Endothelial cell of umbilical vein (primary cell): ENCODE results near the gene PARP1. TPM values are rescaled to one million over a fixed set of nuclear protein-coding genes. Genes with fewer than 3 reads are reported as not detected.

Experiments
- BruUV-seq: library from RNA; stranded (reverse); fragments of 400-500 nt; replicated peaks from 2 replicates; lab custom pipeline; 2021; lab: Mats Ljungman, UMichigan
- CTCF ChIA-PET: fragments of 300-600, 350-600 bp; sonication (Branson Sonifier 250); formaldehyde crosslinking; loops from one replicate; lab custom pipeline; 2021; ENCODE audit warnings: antibody characterized with exemption, inconsistent platforms; lab: Charles Lee
- POLR2A ChIA-PET: fragments of 300-600, 350-600 bp; sonication (Branson Sonifier 250); formaldehyde crosslinking; loops from one replicate; lab custom pipeline; 2021; ENCODE audit warnings: antibody characterized with exemption, inconsistent platforms; lab: Charles Lee
- DNase-seq: peaks from one replicate; pipeline ENCODE4 v3.0.0-alpha.2; 2011; ENCODE audit warnings: low read depth, low spot score
- FAIRE-seq: peaks from 2 replicates; lab custom pipeline; 2011; peaks lifted over from hg19 to GRCh38; lab: Jason Lieb, UNC
- H2AFZ ChIP-seq: 2 replicates; pipeline ENCODE4 v1.6.0; 2012; ENCODE audit warnings: low read depth, low read length, control low read depth, inconsistent platforms
- H3K27ac ChIP-seq: 2 replicates; pipeline ENCODE4 v1.5.1; 2011; ENCODE audit warnings: low read depth, mild to moderate bottlenecking, control low read depth, low read length, moderate library complexity; ENCODE audit not compliant: insufficient read depth
- H3K27me3 ChIP-seq, 2 experiments: 2 replicates each; pipeline versions ENCODE4 v1.6.0 to v1.6.1; 2011; ENCODE audit warnings: low read length in 2 of 2, mixed read lengths in 1 of 2; ENCODE audit not compliant: control insufficient read depth in 2 of 2, insufficient read depth in 2 of 2
- H3K36me3 ChIP-seq, 2 experiments: 2 replicates in 1 of 2; 3 replicates in 1 of 2; pipeline ENCODE4 v1.5.1; 2011; ENCODE audit warnings: low read length in 2 of 2, mild to moderate bottlenecking in 1 of 2, moderate library complexity in 1 of 2; ENCODE audit not compliant: control insufficient read depth in 2 of 2, insufficient read depth in 2 of 2; ENCODE audit errors: extremely low read depth in 1 of 2
- H3K4me1 ChIP-seq: 3 replicates; pipeline ENCODE4 v1.5.1; 2011; ENCODE audit warnings: mild to moderate bottlenecking, low read length; ENCODE audit not compliant: control insufficient read depth, insufficient read depth; ENCODE audit errors: extremely low read depth
- H3K4me2 ChIP-seq: 2 replicates; pipeline ENCODE4 v1.6.1; 2011; ENCODE audit warnings: low read length, control low read depth, mixed read lengths; ENCODE audit not compliant: insufficient read depth
- H3K4me3 ChIP-seq, 3 experiments: fragments of 200-600 bp in 1 of 3; sonication (generic), shearing (Covaris generic) in 1 of 3; replicated peaks in 1 of 3; 2 replicates each; pipeline ENCODE4 v1.5.1; 2011 to 2016; ENCODE audit warnings: control low read depth in 3 of 3, low read length in 3 of 3, mild to moderate bottlenecking in 2 of 3, inconsistent platforms in 1 of 3, low read depth in 1 of 3, moderate library complexity in 1 of 3; ENCODE audit not compliant: insufficient read depth in 1 of 3
- H3K79me2 ChIP-seq: 2 replicates; pipeline ENCODE4 v1.6.0; 2012; ENCODE audit warnings: low read length, inconsistent platforms; ENCODE audit not compliant: control insufficient read depth, insufficient read depth
- H3K9ac ChIP-seq: replicated peaks from 2 replicates; pipeline ENCODE3; 2011; ENCODE audit warnings: low read length, control low read depth; ENCODE audit not compliant: insufficient read depth; ENCODE audit errors: extremely low read depth
- H3K9me1 ChIP-seq: replicated peaks from 3 replicates; pipeline ENCODE4 v1.6.0; 2011; ENCODE audit warnings: mild to moderate bottlenecking, low read length; ENCODE audit not compliant: control insufficient read depth, insufficient read depth; ENCODE audit errors: extremely low read depth
- H3K9me3 ChIP-seq: replicated peaks from 2 replicates; pipeline ENCODE4 v1.5.1; 2012; ENCODE audit warnings: low read length, inconsistent platforms; ENCODE audit not compliant: control insufficient read depth, insufficient read depth
- H4K20me1 ChIP-seq: replicated peaks from 2 replicates; pipeline ENCODE3; 2011; ENCODE audit warnings: mild to moderate bottlenecking, low read length; ENCODE audit not compliant: control insufficient read depth, insufficient read depth; ENCODE audit errors: extremely low read depth
- EZH2 ChIP-seq: IDR thresholded peaks from 2 replicates; pipeline ENCODE4 v1.6.1; 2012; ENCODE audit warnings: borderline replicate concordance, low read depth, mild to moderate bottlenecking, moderate library complexity, low read length, inconsistent platforms; ENCODE audit not compliant: severe bottlenecking
- FOS ChIP-seq: IDR thresholded peaks from 2 replicates; pipeline ENCODE4 v1.6.1; 2011; ENCODE audit warnings: mild to moderate bottlenecking, low read length, moderate library complexity, borderline replicate concordance; ENCODE audit not compliant: insufficient read depth
- GATA2 ChIP-seq: IDR thresholded peaks from 2 replicates; pipeline ENCODE4 v1.7.0; 2011; ENCODE audit warnings: low read depth, mild to moderate bottlenecking, moderate library complexity, mixed read lengths, low read length; ENCODE audit not compliant: insufficient read length, insufficient read depth
- JUN ChIP-seq: IDR thresholded peaks from 2 replicates; pipeline ENCODE4 v1.6.1; 2011; ENCODE audit warnings: borderline replicate concordance, low read depth; ENCODE audit not compliant: insufficient read length, insufficient read depth
- MYC ChIP-seq: IDR thresholded peaks from one replicate; pipeline ENCODE4 v1.6.1; 2011; ENCODE audit warnings: mild to moderate bottlenecking, low read depth, low read length
- POLR2A ChIP-seq: IDR thresholded peaks from 2 replicates; pipeline ENCODE4 v1.6.1; 2012; ENCODE audit warnings: low read depth, mild to moderate bottlenecking, control low read depth, low read length
- POLR2AphosphoS5 ChIP-seq: IDR thresholded peaks from 2 replicates; pipeline ENCODE4 v1.6.1; 2012; ENCODE audit warnings: low read depth, mild to moderate bottlenecking, control low read depth, low read length, moderate library complexity; ENCODE audit not compliant: insufficient read depth
- dilution Hi-C: fragments of 300-500 bp; cut with MboI; formaldehyde crosslinking; loops from one replicate; pipeline ENCODE4 v1.15.0; 2019; ENCODE audit warnings: low sequenced_read_pairs; ENCODE audit not compliant: extremely low pct_ligation_motif_present
- intact Hi-C: fragments of 100-400 bp; cut with micrococcal nuclease; formaldehyde crosslinking; loops from one replicate; pipeline ENCODE4 v1.10.0; 2022
- polyA plus RNA-seq, 4 experiments: library from polyadenylated mRNA; depleted of rRNA in 3 of 4; stranded (reverse) in 3 of 4; unstranded in 1 of 4; fragments of >200 nt; gene quantifications; 2 replicates each; pipeline versions ENCODE4 v1.2.1 to v1.2.3, GENCODE V29; 2011 to 2012; ENCODE audit warnings: missing spikeins in 1 of 4
- total RNA-seq: library from RNA; stranded (reverse); gene quantifications from 2 replicates; pipeline ENCODE4 v1.2.3, GENCODE V29; 2021
- TF ChIP-seq, protein P1 (sequence below), 2 donors: IDR thresholded peaks; 1 replicate in 1 of 2; 2 replicates in 1 of 2; pipeline ENCODE4 v1.5.1; 2011; ENCODE audit warnings: low read length in 2 of 2, mild to moderate bottlenecking in 2 of 2, moderate library complexity in 2 of 2, control low read depth in 1 of 2, inconsistent platforms in 1 of 2, low read depth in 1 of 2; ENCODE audit not compliant: insufficient read depth in 1 of 2; ENCODE audit errors: extremely low read depth in 1 of 2
- TF ChIP-seq, protein P2 (sequence below): IDR thresholded peaks from 2 replicates; pipeline ENCODE4 v1.6.1; 2011; ENCODE audit not compliant: insufficient read depth, insufficient read length

PARP1 gene
- total and polyA plus RNA-seq, 2 donors (not counting 3 experiments of a cell fraction or from before 2014, with no cell fraction given), result 136 to 160 TPM

DNA sequence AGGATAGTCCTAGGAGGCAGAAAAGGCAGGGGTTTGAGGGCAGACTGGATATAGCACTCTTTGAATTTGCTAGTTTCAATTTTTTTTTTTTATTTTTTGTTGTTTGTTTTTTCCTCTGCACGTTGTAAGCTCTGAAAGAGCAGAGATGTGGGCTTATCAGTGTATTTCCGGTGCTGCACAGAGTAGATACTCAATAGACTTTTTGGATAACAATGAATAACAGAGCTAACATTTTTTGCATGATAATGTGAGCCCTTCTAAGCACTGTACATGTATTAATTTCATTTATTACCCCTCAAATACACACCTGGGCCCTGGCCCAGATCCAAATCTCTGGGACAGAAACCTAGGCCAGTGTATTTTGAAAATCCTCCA is 17.1 kb upstream of the PARP1 start:
- Histone ChIP-seq H3K4me2 (no peak overlapping the region), H4K20me1 (no peaks in the 10 kb centered on the region), H3K9me1 (no peaks in the 10 kb centered on the region), H3K4me3 (no peak overlapping the region), H3K4me1 (no peaks in the 10 kb centered on the region), H3K79me2 (no peaks in the 10 kb centered on the region), H3K27me3 (peaks cover 5% of the 10 kb centered on the region in 2 experiments), H3K36me3 (no peaks in the 10 kb centered on the region), H2AFZ (no peak overlapping the region), H3K9me3 (no peaks in the 10 kb centered on the region), H3K9ac (no peak overlapping the region), H3K27ac (no peak overlapping the region)
- BruUV-seq, result no TSS peak
- POLR2A ChIA-PET, result no interaction called here
- dilution Hi-C loops, result no loop called here
- intact Hi-C loops, result no loop called here
- TF ChIP-seq, protein P1, sequence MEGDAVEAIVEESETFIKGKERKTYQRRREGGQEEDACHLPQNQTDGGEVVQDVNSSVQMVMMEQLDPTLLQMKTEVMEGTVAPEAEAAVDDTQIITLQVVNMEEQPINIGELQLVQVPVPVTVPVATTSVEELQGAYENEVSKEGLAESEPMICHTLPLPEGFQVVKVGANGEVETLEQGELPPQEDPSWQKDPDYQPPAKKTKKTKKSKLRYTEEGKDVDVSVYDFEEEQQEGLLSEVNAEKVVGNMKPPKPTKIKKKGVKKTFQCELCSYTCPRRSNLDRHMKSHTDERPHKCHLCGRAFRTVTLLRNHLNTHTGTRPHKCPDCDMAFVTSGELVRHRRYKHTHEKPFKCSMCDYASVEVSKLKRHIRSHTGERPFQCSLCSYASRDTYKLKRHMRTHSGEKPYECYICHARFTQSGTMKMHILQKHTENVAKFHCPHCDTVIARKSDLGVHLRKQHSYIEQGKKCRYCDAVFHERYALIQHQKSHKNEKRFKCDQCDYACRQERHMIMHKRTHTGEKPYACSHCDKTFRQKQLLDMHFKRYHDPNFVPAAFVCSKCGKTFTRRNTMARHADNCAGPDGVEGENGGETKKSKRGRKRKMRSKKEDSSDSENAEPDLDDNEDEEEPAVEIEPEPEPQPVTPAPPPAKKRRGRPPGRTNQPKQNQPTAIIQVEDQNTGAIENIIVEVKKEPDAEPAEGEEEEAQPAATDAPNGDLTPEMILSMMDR (IDR thresholded peaks at IDR 0.05; ENCODE audit: extremely low read depth in 1 of 2, insufficient read depth in 1 of 2, low read depth in 1 of 2, low read length in 2 of 2), result no peak
- TF ChIP-seq, protein P2, sequence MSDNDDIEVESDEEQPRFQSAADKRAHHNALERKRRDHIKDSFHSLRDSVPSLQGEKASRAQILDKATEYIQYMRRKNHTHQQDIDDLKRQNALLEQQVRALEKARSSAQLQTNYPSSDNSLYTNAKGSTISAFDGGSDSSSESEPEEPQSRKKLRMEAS, result no peak
- no peak for TF ChIP-seq MYC
- TF ChIP-seq EZH2, result no peak
- TF ChIP-seq POLR2AphosphoS5, result no peak
- TF ChIP-seq GATA2, result no peak
- no peak for TF ChIP-seq JUN
- no peak for TF ChIP-seq POLR2A
- TF ChIP-seq FOS, result no peak
- CTCF ChIA-PET, result interaction anchor here (0.7 to 7.4 kb wide), 6 partner anchors 11 to 184 kb away, joined by 3 to 29 read pairs (median 4); partner anchors contain the start of gene PARP1
- no peak for FAIRE-seq
- no peak for DNase-seq
